ENCODE results near the gene IL17B. TPM values are rescaled to one million over a fixed set of nuclear protein-coding genes. Genes with fewer than 3 reads are reported as not detected.

Gene IL17B
- total RNA-seq, 1 experiment from 2014 or later = not detected

- TF ChIP-seq ZNF121 (CRISPR knock-in tag; IDR thresholded peaks at IDR 0.05) (no peak), CREM (CRISPR knock-in tag; IDR thresholded peaks at IDR 0.05) (no peak), ZNF138 (CRISPR knock-in tag; conservative IDR thresholded peaks at IDR 0.05) (no peak), ZNF425 (CRISPR knock-in tag; conservative IDR thresholded peaks at IDR 0.05) (no peak), JUN (CRISPR knock-in tag; IDR thresholded peaks at IDR 0.05) (no peak), AFF4 (CRISPR knock-in tag; IDR thresholded peaks at IDR 0.05; ENCODE audit: borderline replicate concordance) (no peak), ZMAT4 (CRISPR knock-in tag; IDR thresholded peaks at IDR 0.05) (no peak), ZNF671 (CRISPR knock-in tag; IDR thresholded peaks at IDR 0.05) (no peak)
Measured at GRCh38 chr5:149386166-149386565, 7.1 kb upstream of the IL17B start (continued).

GRCh38 chr5:149383399-149383798 is 4.3 kb upstream of the IL17B start:
- Mint-ChIP-seq H3K9me3 (peaks cover 2% of the 10 kb centered on the region), H3K36me3 (no peaks in the 10 kb centered on the region), H3K4me3 (no peak overlapping the region), H3K27me3 (ENCODE audit: low read depth) (no peaks in the 10 kb centered on the region), H3K27ac (no peak overlapping the region), H3K4me1 (peaks cover 12% of the 10 kb centered on the region)
- ChIA-PET CTCF (interaction anchor here (1.0 to 3.5 kb wide), 4 partner anchors 41 to 235 kb away, joined by 3 to 110 read pairs (median 12); no protein-coding TSS in a partner anchor), POLR2A (no interaction called here)
- DNase-seq (ENCODE audit: low spot score) (no peak), ATAC-seq (no peak)
- TF ChIP-seq AR (CRISPR knock-in tag; IDR thresholded peaks at IDR 0.05) = no peak
- no peak for TF ChIP-seq KAT7 (CRISPR knock-in tag; IDR thresholded peaks at IDR 0.05; ENCODE audit: borderline replicate concordance)
- TF ChIP-seq ZNF425 (CRISPR knock-in tag; conservative IDR thresholded peaks at IDR 0.05) = no peak
- no peak for TF ChIP-seq ZNF263 (CRISPR knock-in tag; IDR thresholded peaks at IDR 0.05; ENCODE audit: low read depth)
- no peak for TF ChIP-seq SMAD3 (CRISPR knock-in tag; IDR thresholded peaks at IDR 0.05; ENCODE audit: borderline replicate concordance)
- TF ChIP-seq HMGXB4 (CRISPR knock-in tag; IDR thresholded peaks at IDR 0.05) = no peak
- TF ChIP-seq TCF7 (CRISPR knock-in tag; IDR thresholded peaks at IDR 0.05; ENCODE audit: low read depth) = no peak
- TF ChIP-seq ATF2 (CRISPR knock-in tag; IDR thresholded peaks at IDR 0.05; ENCODE audit: borderline replicate concordance, low read depth) = no peak
- no peak for TF ChIP-seq ZBTB43 (CRISPR knock-in tag; IDR thresholded peaks at IDR 0.05)
- no peak for TF ChIP-seq ZNF219 (CRISPR knock-in tag; IDR thresholded peaks at IDR 0.05; ENCODE audit: borderline replicate concordance)
- TF ChIP-seq ATF1 (CRISPR knock-in tag; IDR thresholded peaks at IDR 0.05) = no peak
